Measurements from ENCODE around the gene ZNF438. TPM values are rescaled to one million over a fixed set of nuclear protein-coding genes. Genes with fewer than 3 reads are reported as not detected.

Gene ZNF438
- total RNA-seq, 2 donors from 2014 or later = 2.6 to 2.9 TPM

- no peaks in the 10 kb centered on the region for H3K9me3 ChIP-seq
- no peak for ATAC-seq
These were observed 183.2 kb downstream of the ZNF438 start for GRCh38 chr10:30848396-30849032.

GRCh38 chr10:30847642-30848041, 184.0 kb downstream of the ZNF438 start:
- no peak for ATAC-seq
- intact Hi-C loops (cut with DNase I) = no loop called here
- 90% methylated on average over 10 of the region's 10 CpGs; no CpG with 5 or more reads in 1 of the 2 donors for WGBS, 2 donors

More at GRCh38 chr10:30848396-30849032, 183.2 kb downstream of the ZNF438 start:
- no peaks in the 10 kb centered on the region for H3K4me1 ChIP-seq
- no peak overlapping the region for H3K27ac ChIP-seq
- intact Hi-C loops (cut with DNase I) = no loop called here
- H3K27me3 ChIP-seq = no peaks in the 10 kb centered on the region
- no peaks in the 10 kb centered on the region for H3K36me3 ChIP-seq (replicated peaks in 1 of 2; ENCODE audit: insufficient read depth in 1 of 2, low read depth in 2 of 2)
- WGBS, 2 donors = 86 to 93% methylated on average over 11 of the region's 11 CpGs
- no peak for DNase-seq
- no peak overlapping the region for H3K4me3 ChIP-seq
- TF ChIP-seq CTCF (IDR thresholded peaks at IDR 0.05) = no peak

GRCh38 chr10:30847199-30847598, 184.5 kb downstream of the ZNF438 start:
- H3K36me3 ChIP-seq (replicated peaks in 1 of 2; ENCODE audit: insufficient read depth in 1 of 2, low read depth in 2 of 2) = no peaks in the 10 kb centered on the region
- no peak for ATAC-seq
- TF ChIP-seq POLR2A (IDR thresholded peaks at IDR 0.05) = no peak
- TF ChIP-seq CTCF (IDR thresholded peaks at IDR 0.05) = no peak
- no peaks in the 10 kb centered on the region for H3K27me3 ChIP-seq
- intact Hi-C loops (cut with DNase I) = no loop called here
- no peaks in the 10 kb centered on the region for H3K9me3 ChIP-seq
- H3K27ac ChIP-seq = no peak overlapping the region
- 86 to 97% methylated on average over 6 of the region's 6 CpGs for WGBS, 2 donors
- H3K4me3 ChIP-seq = no peak overlapping the region
- H3K4me1 ChIP-seq = no peaks in the 10 kb centered on the region
- DNase-seq = no peak

More at GRCh38 chr10:30847642-30848041, 184.0 kb downstream of the ZNF438 start:
- Histone ChIP-seq H3K36me3 (replicated peaks in 1 of 2; ENCODE audit: insufficient read depth in 1 of 2, low read depth in 2 of 2) (no peaks in the 10 kb centered on the region), H3K27me3 (no peaks in the 10 kb centered on the region), H3K4me3 (no peak overlapping the region), H3K9me3 (no peaks in the 10 kb centered on the region), H3K27ac (no peak overlapping the region), H3K4me1 (no peaks in the 10 kb centered on the region)
- no peak for TF ChIP-seq CTCF (IDR thresholded peaks at IDR 0.05)
- no peak for TF ChIP-seq POLR2A (IDR thresholded peaks at IDR 0.05)
- no peak for DNase-seq

- H3K36me3 ChIP-seq (replicated peaks in 1 of 2; ENCODE audit: insufficient read depth in 1 of 2, low read depth in 2 of 2) = no peaks in the 10 kb centered on the region
- no peak for ATAC-seq
- no peaks in the 10 kb centered on the region for H3K4me1 ChIP-seq
- DNase-seq = no peak
- intact Hi-C loops (cut with DNase I) = no loop called here
- TF ChIP-seq POLR2A (IDR thresholded peaks at IDR 0.05) (no peak), CTCF (IDR thresholded peaks at IDR 0.05) (no peak)
- H3K9me3 ChIP-seq = no peaks in the 10 kb centered on the region
- WGBS, 2 donors = 75 to 100% methylated on average over 1 to 4 of the region's 4 CpGs
- no peaks in the 10 kb centered on the region for H3K27me3 ChIP-seq
- no peak overlapping the region for H3K27ac ChIP-seq
- no peak overlapping the region for H3K4me3 ChIP-seq
These were observed 185.0 kb downstream of the ZNF438 start for GRCh38 chr10:30846710-30847109.

GRCh38 chr10:30842894-30843293, 188.8 kb downstream of the ZNF438 start:
- intact Hi-C loops (cut with DNase I) = no loop called here
- no peaks in the 10 kb centered on the region for H3K27me3 ChIP-seq
- H3K9me3 ChIP-seq = no peaks in the 10 kb centered on the region
- no peak overlapping the region for H3K27ac ChIP-seq
- no peak for TF ChIP-seq POLR2A (IDR thresholded peaks at IDR 0.05)
- no peak for TF ChIP-seq CTCF (IDR thresholded peaks at IDR 0.05)
- no peaks in the 10 kb centered on the region for H3K36me3 ChIP-seq (replicated peaks in 1 of 2; ENCODE audit: insufficient read depth in 1 of 2, low read depth in 2 of 2)
- no peak overlapping the region for H3K4me3 ChIP-seq
- no peak for ATAC-seq
- no peak for DNase-seq
- 93 to 98% methylated on average over 5 of the region's 5 CpGs for WGBS, 2 donors
- H3K4me1 ChIP-seq = no peaks in the 10 kb centered on the region
